Heart right ventricle (tissue), 16 donors: ENCODE data around the gene ISM2. TPM values are rescaled to one million over a fixed set of nuclear protein-coding genes. Genes with fewer than 3 reads are reported as not detected.

Experiments
- ATAC-seq, 8 donors: fragments of 200-7000 bp; cut with Tn5 transposase; one replicate each; pipeline ENCODE4 v1.9.1; 2020; ENCODE audit warnings: mild to moderate bottlenecking in 8 of 8, moderate library complexity in 8 of 8, moderate number of reproducible peaks in 1 of 8
- DNase-seq, 2 donors: peaks; one replicate each; pipeline ENCODE4 v3.0.0-alpha.2; 2020
- H3K27ac ChIP-seq, 10 donors: fragments of 200-600 bp; sonication (generic) in 2 of 10; one replicate each; pipeline versions ENCODE4 v1.5.0 to v1.8.0; 2020 to 2022; ENCODE audit warnings: mild to moderate bottlenecking in 3 of 10
- H3K27me3 ChIP-seq, 7 donors: fragments of 200-600 bp; one replicate each; pipeline ENCODE4 v1.8.0; 2021 to 2022; ENCODE audit warnings: mild to moderate bottlenecking in 2 of 7
- H3K36me3 ChIP-seq, 9 donors: fragments of 200-600 bp; sonication (generic) in 1 of 9; one replicate each; pipeline versions ENCODE4 v1.5.0 to v1.8.0; 2020 to 2022; ENCODE audit warnings: mild to moderate bottlenecking in 2 of 9
- H3K4me1 ChIP-seq, 9 donors: fragments of 200-600 bp; sonication (generic) in 1 of 9; one replicate each; pipeline versions ENCODE4 v1.5.0 to v1.8.0; 2020 to 2022; ENCODE audit warnings: mild to moderate bottlenecking in 4 of 9
- H3K4me3 ChIP-seq, 10 donors: fragments of 200-600 bp; sonication (generic) in 2 of 10; one replicate each; pipeline versions ENCODE4 v1.5.0 to v1.8.0; 2020 to 2022; ENCODE audit warnings: mild to moderate bottlenecking in 7 of 10, moderate library complexity in 2 of 10
- H3K9me3 ChIP-seq, 11 donors: fragments of 200-600 bp in 10 of 11; sonication (generic) in 2 of 11; one replicate each; pipeline versions ENCODE4 v1.5.0 to v1.8.0; 2013 to 2022; ENCODE audit warnings: mild to moderate bottlenecking in 2 of 11, control low read depth in 1 of 11, moderate library complexity in 1 of 11
- CTCF ChIP-seq, 9 donors: fragments of 200-600 bp; sonication (generic) in 2 of 9; IDR thresholded peaks; one replicate each; pipeline versions ENCODE4 v1.5.0 to v1.8.0; 2021 to 2022; ENCODE audit warnings: antibody characterized with exemption in 9 of 9, mild to moderate bottlenecking in 5 of 9, moderate library complexity in 1 of 9
- WGBS, 2 donors: extraction: QIAGEN DNeasy Blood & Tissue Kit; methylation state at CpG; one replicate each; pipeline ENCODE4 v1.1.7; 2013; ENCODE audit warnings: inconsistent platforms in 1 of 2; 5-methylcytosine and 5-hydroxymethylcytosine counted together
- intact Hi-C, 10 donors: fragments of 100-400 bp; cut with DNase I; formaldehyde crosslinking; loops; one replicate each; pipeline versions ENCODE4 v1.11.1 to v1.14.2; 2022
- polyA plus RNA-seq, 2 donors: library from polyadenylated mRNA; stranded (reverse); fragments of 200-250 nt; gene quantifications; one replicate each; pipeline ENCODE4 v1.2.3, GENCODE V29; 2013
- total RNA-seq, 10 donors: library from RNA; stranded (reverse); fragmentation: NEBNext Ultra II Directional in 3 of 10; extraction: Animal tissue kit (Norgen Biotek cat#: 25700) in 3 of 10; gene quantifications; one replicate each; pipeline versions ENCODE4 v1.2.1 to v1.2.4, GENCODE V29; 2021 to 2023
- donor health status: Arrhythmogenic right ventricular cardiomyopathy.
- donor health status: ischemic (EF 13 %, LVEDD 7.1; RV severe dilation, severe dysfunction).
- donor health status: healthy with polysubstance abuse.
- donor health status: DM: no; HTN: yes; CAD: no.
- donor health status: DM: no; HTN: no; CAD: no.
- donor health status: ischemic (EF 25% LVEDD 6.9; RV normal size, moderate dysfunction).
- donor health status: ischemic (EF 25% LVEDD 5.7; RV mildly dilated, moderate dysfunction).
- donor health status: healthy.
- donor health status: DM: yes; HTN: yes; CAD: no.
- donor health status: Ischemic cardiomyopathy.
- donor health status: ischemic (EF 35%, LVEDD 5.7; RV mildly dilated, moderate dysfunction).
- donor health status: nonischemic (EF 11% LVEDD 7.7; RV severe dilation, severe dysfunction).
- donor health status: DM: yes; HTN: yes; CAD: no.
- donor health status: PGD.
- donor health status: ischemic (EF 29% LVEDD 5.4; RV normal size, mild dysfunction).
- donor health status: nonischemic (EF 23%, LVEDD 6.1; RV moderate dilation, normal function).

Gene ISM2
- total and polyA plus RNA-seq, 12 donors, result not detected

DNA sequence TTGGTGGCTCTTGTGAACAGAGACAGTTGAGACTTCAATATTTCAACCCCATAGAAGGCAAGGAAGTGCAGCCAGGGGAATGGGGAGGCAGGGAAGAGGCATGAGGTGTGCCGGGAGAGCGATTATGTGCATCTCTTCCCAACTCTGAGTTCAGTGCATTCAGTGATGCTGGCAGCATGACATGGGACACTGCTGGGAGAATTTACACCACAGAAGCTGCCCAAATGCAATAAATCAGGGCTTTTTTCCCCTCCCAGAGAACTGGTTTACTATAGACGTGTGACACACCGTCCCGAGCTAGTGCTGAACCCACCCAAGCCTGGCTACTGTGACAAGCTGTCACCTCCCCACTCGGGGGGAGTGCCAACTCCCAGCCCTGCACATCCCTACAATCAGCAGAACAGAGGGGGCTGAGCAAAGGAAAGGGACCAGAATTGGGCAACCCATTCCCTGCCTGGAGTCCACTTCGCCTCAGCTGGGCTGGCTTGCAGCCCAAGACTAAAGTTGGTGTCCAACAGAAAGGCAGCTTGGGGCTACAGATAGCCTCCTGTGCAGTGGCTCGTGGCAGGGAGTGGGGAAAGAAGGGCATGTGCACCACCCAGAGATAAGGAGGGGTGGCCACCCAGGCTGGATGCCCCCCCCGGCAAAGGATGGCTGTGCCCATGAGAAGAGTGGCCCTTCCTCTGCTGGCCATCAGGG lies 24.0 kb downstream of the ISM2 start:
- TF ChIP-seq CTCF (IDR thresholded peaks at IDR 0.05), result no peak
- intact Hi-C loops, result loop anchor here in 1 of 10 donors (10.0 kb wide), 1 partner anchor 80 kb away; no protein-coding TSS in a partner anchor
- peaks cover 0 to 8% (median 4%) of the 10 kb centered on the region in 9 donors for H3K36me3 ChIP-seq
- H3K27ac ChIP-seq, result no peak overlapping the region
- DNase-seq (peak in 1 of 2 donors; percentile 20), ATAC-seq (peak in 2 of 8 donors; percentile 23 to 31)
- H3K9me3 ChIP-seq, result no peaks in the 10 kb centered on the region
- H3K27me3 ChIP-seq, result peaks cover 0 to 13% (median 0%) of the 10 kb centered on the region in 7 donors
- H3K4me1 ChIP-seq, result no peaks in the 10 kb centered on the region
- WGBS, 2 donors, result 61 to 64% methylated on average over 9 of the region's 9 CpGs
- H3K4me3 ChIP-seq, result no peak overlapping the region

DNA sequence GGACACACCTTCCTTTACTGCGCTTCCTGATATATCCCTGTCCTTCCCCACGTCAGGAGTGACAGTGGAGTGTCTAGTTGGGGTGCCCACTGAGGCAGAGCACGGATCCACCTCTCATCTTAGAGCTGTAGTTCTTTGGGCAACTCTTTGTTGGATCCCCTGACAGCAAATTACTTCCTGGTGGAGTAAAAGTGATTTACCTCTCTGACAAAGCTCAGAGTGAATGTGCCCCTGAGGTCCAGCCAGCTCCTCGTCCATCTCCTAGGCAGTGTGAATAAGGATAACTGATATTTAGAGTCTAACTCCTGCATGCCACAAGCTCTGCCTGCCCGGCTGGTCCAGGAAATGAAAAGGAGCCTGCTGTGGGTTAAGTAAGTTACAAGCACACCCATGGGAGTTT lies 24.7 kb downstream of the ISM2 start:
- H3K4me3 ChIP-seq, result no peak overlapping the region
- peaks cover 0 to 15% (median 11%) of the 10 kb centered on the region in 9 donors for H3K36me3 ChIP-seq
- no peaks in the 10 kb centered on the region for H3K4me1 ChIP-seq
- no peak for TF ChIP-seq CTCF (IDR thresholded peaks at IDR 0.05)
- ATAC-seq (no peak), DNase-seq (no peak)
- intact Hi-C loops, result loop anchor here in 1 of 10 donors (10.0 kb wide), 1 partner anchor 81 kb away; no protein-coding TSS in a partner anchor
- peaks cover 0 to 13% (median 0%) of the 10 kb centered on the region in 7 donors for H3K27me3 ChIP-seq
- H3K9me3 ChIP-seq, result no peaks in the 10 kb centered on the region
- no peak overlapping the region for H3K27ac ChIP-seq
- WGBS, 2 donors, result 67 to 68% methylated on average over 5 of the region's 5 CpGs

- H3K9me3 ChIP-seq, result no peaks in the 10 kb centered on the region
- DNase-seq, result no peak
- peaks cover 0 to 51% (median 40%) of the 10 kb centered on the region in 9 donors for H3K36me3 ChIP-seq
- TF ChIP-seq CTCF (IDR thresholded peaks at IDR 0.05), result no peak
- 85 to 93% methylated on average over 5 of the region's 5 CpGs for WGBS, 2 donors
- no peak for ATAC-seq
- peaks cover 0 to 4% (median 0%) of the 10 kb centered on the region in 7 donors for H3K27me3 ChIP-seq
- no peaks in the 10 kb centered on the region for H3K4me1 ChIP-seq
- H3K27ac ChIP-seq, result no peak overlapping the region
- intact Hi-C loops, result loop anchor here in 1 of 10 donors (10.0 kb wide), 1 partner anchor 84 kb away; no protein-coding TSS in a partner anchor
- no peak overlapping the region for H3K4me3 ChIP-seq
Measured at GRCh38 chr14:77470224-77470870, 28.3 kb downstream of the ISM2 start.

DNA sequence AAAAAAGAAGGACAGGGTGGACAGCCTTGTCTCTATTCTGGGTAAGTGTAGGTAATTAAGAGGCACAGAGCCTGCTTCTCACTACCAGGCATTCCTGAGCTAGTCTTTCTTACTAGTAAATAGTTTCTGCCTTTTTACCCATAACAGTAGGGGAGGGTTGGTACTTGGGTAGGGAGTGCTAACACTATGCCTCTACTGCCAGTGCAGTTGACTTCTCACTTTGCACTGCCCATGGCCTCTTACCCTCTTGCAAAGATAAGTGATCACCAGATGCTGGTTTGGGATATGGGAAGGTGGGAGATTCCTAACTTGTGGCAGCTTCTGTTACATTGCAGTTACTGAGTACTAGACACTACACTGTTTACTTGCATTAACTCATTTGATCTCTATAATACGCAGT lies 29.1 kb downstream of the ISM2 start:
- no peak for TF ChIP-seq CTCF (IDR thresholded peaks at IDR 0.05)
- WGBS, 2 donors, result 90 to 96% methylated on average over 1 of the region's 1 CpG
- Histone ChIP-seq H3K4me1 (no peaks in the 10 kb centered on the region), H3K4me3 (no peak overlapping the region), H3K27me3 (peaks cover 0 to 1% (median 0%) of the 10 kb centered on the region in 7 donors), H3K9me3 (no peaks in the 10 kb centered on the region), H3K36me3 (peaks cover 4 to 59% (median 48%) of the 10 kb centered on the region in 9 donors), H3K27ac (no peak overlapping the region)
- DNase-seq, result no peak
- intact Hi-C loops, result loop anchor here in 3 of 10 donors (10.0 kb wide), 2 partner anchors 75 to 235 kb away; partner anchors contain the start of genes ALKBH1 (in 1 of the 3) and SLIRP (in 1 of the 3)
- ATAC-seq, result no peak
